Right kidney (tissue), 9 donors: ENCODE results near the gene PARP3.
"Not testable (repeated sequence)": the region's sequence is repeated elsewhere in the genome, so short reads cannot be mapped to it uniquely, and the experiment has no call there.

Experiments
- DNase-seq: peaks from one replicate; pipeline ENCODE4 v3.0.0-alpha.2; 2016
- long read RNA-seq, 8 donors: transcript quantifications; one replicate each; lab custom pipeline, GENCODE V29; 2026

The PARP3 gene
- long read RNA-seq, donor 1, partial matches to known transcripts: 0 of 3 reads
- long read RNA-seq, donor 1, other reads (novel, unspliced or antisense): 0 of 3 reads
- long read RNA-seq, donor 2, partial matches to known transcripts: 0 of 3 reads
- long read RNA-seq, donor 2, other reads (novel, unspliced or antisense): 0 of 3 reads
- long read RNA-seq, donor 3: 0 reads
- long read RNA-seq, donor 4, partial matches to known transcripts: 0 of 3 reads
- long read RNA-seq, donor 4, other reads (novel, unspliced or antisense): 0 of 3 reads
- long read RNA-seq, donor 5, partial matches to known transcripts: 0 of 3 reads
- long read RNA-seq, donor 5, other reads (novel, unspliced or antisense): 0 of 3 reads
- long read RNA-seq, donor 6, partial matches to known transcripts: 0 of 3 reads
- long read RNA-seq, donor 6, other reads (novel, unspliced or antisense): 0 of 3 reads
- long read RNA-seq, donor 7, partial matches to known transcripts: 0 of 4 reads
- long read RNA-seq, donor 7, other reads (novel, unspliced or antisense): 0 of 4 reads
- long read RNA-seq, donor 8, partial matches to known transcripts: 0 of 3 reads
- long read RNA-seq, donor 8, other reads (novel, unspliced or antisense): 0 of 3 reads

DNA sequence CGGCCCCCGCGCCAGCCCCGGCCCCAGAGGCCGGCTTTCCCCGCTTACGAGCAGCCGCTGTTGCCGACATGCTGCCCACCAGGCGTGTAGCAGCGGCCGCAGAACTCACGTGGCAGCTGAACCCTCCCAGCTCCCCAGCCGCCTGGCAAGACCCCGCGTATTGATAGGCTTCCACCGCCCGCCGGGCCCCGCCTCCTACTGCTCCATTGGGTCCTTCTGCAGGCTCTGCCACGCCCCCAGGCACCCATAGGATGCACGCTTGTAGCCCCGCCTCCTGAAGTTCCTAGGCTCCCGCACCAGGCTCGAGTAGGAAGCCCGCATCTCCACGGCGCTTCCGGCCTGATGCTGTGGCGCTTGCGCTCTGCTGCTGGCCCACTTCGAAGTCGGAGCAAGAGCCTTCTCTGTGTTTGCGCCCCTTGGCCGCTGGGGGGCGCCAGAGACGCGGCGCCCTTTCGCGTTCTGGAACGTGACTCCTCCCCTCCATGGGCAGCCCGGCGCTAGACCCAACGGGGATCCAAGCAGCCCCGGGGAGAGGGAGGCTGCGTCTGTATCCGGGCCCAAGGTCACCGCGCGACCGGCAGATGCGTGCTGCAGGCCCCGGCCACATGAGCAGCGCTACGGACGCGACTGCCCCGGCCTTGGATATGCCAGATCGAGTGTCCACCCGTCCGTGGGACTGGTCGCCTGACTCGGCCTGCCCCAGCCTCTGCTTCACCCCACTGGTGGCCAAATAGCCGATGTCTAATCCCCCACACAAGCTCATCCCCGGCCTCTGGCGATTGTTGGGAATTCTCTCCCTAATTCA lies at the start of gene PARP3, which contains the start of gene RRP9:
Gene PARP3 (plus strand): TSS at position 566 of the 805 bp plus-strand sequence. CDS start 993 bp downstream, outside the sequence.
Gene RRP9 (minus strand): TSS at position 107 of the 805 bp plus-strand sequence. CDS start 37 bp downstream, at position 70.
- peak; percentile 95 for DNase-seq

DNA sequence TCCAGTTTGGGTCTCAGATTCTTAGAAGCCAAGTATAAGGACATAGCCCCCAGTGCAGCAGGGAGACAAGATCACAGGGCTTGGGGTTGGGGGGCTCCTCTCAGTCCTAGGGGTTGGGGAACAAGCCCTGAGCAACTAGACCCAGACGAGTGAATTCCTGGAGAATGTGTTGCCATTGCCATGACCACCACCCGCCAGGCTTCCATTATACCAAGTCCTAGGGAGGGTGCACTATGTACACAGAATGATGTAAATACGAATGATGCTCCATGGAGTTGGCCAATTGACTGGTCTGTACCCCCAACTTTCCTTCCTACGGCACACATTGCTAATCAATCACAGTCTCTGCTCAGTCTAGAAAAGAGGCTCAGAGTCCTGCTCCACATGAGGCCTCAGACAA lies 47.8 kb upstream of the PARP3 start:
- DNase-seq: no peak

DNA sequence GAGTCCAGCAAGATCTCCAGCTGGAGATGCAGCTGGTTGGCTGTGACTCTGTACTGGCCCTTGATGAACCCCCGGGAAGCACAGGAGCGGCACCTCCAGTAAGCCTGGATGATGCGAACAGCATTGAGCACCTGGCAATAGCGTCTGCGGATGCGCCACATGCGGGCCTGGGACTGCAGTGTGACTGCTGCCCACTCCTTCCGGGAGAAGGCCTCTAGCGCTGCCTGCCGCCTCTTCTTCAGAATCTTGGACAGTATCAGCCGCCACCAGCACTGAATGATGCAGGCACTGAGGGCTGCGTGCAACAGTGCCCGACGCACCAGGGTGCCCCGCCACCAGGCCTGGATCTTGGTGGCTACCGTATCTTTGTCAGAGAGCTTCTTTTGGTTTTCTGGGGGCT lies 47.2 kb upstream of the PARP3 start:
- DNase-seq: no peak

DNA sequence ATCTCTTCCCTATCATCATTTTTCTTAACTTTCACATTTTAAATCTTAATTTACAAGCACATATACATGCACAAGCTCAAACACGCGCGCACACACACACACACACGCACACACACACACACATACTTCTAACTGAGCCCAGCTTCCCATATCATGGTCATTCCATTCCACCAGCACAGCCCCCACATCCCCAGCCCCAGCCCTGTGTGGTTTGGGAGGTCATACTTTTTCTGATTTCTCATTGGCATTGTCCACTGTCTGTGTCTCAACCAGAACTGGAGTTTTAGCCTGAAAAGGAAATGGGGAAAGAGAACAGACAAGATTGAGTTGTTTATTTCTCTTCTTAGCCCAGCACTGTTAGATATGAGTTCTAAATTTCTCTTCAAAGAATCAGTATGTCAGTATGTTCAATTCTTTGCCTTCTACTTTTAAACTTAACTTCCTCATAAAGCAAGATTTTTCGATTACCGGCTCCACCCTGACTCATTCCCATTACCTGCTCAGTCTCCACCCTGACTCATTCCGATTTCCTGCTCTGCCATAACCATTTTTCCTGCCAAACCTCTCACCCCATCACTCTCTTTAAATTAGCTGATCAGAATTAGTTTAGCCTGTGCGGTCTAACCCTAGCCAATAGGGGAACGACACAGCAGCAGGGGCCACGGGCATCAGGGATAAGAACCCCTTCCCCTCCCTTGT lies 45.4 kb upstream of the PARP3 start:
- no peak for DNase-seq

DNA sequence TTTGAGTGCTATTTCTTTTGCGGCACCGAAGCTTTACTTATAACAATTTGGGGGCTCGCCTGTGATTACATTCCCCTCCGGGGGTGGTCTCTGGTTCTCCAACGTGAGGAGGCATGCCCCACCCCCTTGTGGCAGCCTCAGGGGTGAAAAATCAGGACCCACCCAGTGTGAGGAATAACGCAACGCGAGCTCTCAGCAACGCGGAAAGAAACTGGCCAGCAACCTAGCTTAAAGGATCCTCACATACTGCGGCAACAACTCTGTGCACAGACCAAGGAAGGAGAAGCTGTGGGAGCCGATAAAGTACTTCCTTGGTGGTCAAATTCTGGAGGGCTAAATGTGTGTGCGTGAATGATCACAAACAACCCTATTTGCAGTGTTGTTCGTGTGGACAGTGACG lies 44.8 kb upstream of the PARP3 start:
- DNase-seq: no peak

DNA sequence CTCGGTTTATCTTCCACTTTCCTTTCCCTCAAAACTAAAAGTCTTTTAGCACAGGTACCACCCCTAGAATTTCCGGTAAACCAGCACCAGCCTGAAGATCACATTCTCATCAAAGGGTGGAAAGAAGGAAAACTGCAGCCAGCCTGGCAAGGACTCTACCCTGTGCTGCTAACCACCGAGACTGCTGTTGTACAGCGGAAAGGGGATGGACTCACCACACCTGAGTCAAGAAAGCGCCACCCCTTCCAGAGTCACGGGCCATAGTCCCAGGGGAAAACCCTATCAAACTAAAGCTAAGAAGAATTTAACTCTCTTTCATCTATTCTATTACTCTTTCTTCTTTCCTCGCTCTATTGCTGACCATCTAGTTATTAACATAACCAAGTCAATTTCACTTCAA lies 42.1 kb upstream of the PARP3 start:
- not testable (repeated sequence) for DNase-seq

DNA sequence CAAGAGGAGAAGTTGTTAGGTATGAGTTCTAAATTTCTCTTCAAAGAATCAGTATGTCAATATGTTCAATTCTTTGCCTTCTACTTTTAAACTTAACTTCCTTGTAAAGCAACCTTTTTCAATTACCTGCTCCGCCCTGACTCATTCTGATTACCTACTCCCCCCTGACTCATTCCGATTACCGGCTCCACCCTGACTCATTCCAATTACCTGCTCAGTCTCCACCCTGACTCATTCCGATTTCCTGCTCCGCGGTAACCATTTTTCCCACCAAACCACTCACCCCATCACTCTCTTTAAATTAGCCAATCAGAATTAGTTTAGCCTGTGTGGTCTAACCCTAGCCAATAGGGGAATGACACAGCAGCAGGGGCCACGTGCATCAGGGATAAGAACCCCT lies 39.8 kb upstream of the PARP3 start:
- not testable (repeated sequence) for DNase-seq

DNA sequence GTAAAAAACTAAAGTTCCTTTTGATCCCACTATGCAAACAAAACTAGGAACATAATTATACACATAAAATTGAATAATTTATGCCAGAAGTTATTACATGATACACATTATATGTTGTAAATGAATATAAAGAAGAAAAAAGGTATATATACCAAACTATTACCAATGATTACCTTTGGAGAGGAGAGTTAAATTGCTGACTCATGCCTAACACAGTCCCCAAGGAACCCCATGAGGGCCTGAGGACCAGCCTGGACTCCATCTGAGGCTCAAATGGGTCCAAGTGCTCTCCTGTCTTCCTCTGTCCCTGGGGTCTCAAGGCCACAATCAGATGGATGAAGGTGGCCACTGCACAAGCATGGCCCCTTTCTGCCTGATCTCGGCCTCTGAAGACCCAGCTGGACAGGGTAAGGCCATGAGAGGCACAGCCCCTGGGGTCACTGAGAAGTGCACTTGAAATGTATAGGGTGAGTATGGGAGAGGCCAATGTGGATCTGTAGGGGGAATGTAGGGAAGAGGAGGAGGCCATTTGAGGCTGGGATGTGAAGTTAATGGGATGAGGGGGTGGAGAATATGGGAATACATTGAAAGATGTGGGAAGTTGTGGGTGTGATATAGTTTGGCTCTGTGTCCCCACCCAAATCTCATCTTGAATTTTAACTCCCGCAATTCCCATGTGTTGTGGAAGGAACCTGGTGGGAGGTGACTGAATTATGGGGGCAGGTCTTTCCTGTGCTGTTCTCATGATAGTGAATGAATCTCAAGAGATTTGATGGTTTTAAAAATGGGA lies 37.9 kb upstream of the PARP3 start:
- DNase-seq: no peak

DNA sequence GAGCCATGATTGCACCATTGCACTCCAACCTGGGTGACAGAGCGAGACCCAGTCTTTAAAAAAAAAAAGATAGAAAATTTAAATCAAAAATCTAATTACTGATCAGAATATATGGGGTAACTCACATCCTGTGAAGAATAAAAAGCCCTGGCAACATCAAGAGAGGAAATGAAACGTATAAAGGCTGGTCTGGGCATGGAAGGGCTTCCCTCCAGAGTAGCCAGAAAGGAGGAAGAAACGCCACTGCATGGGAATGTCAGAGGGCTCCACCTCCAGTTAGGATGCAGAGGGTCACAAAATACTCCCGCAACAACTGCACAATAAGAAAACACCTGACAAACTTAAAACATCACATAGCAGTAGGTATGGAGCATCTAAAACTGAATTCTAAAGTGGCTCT lies 34.1 kb upstream of the PARP3 start:
- DNase-seq: no peak

DNA sequence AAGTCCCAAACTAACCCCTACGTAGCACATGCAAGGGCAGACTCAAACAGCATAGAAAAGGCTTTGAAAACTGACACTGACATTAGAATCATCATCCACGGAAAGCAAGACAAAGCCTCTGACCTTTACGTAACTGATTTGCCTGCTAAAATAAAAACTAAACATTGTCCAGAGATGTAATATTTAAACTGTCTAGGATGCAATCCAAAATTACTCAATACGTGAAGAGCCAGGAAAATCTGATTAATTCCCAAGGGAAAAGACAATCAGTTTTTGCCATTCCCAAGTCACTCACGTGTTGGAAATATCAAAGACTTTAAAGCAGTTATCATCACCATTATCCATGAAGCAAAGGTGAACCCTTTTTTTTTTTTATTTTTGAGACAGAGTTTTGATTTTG lies 25.7 kb upstream of the PARP3 start:
- no peak for DNase-seq

DNA sequence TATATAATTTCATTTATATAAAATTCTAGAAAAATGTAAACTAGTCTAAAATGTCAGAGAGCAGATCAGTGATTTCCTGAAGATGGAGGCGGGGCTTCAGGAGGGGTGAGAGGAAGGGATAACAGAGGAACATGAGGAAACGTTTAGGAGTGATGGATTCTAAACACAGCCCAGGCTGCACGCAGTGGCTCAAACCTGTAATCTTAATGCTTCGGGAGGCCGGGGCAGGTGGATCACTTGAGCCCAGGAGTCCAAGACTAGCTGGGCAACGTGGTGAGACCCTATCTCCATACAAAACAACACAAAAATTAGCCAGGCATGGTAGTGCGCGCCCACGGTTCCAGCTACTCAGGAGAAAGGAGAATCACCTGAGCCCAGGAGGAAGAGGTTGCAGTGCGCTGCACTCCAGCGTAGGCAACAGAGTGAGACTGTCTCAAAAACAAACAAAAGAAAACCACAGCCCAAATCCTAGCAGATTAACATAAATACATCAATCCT lies 21.0 kb upstream of the PARP3 start:
- DNase-seq: no peak

DNA sequence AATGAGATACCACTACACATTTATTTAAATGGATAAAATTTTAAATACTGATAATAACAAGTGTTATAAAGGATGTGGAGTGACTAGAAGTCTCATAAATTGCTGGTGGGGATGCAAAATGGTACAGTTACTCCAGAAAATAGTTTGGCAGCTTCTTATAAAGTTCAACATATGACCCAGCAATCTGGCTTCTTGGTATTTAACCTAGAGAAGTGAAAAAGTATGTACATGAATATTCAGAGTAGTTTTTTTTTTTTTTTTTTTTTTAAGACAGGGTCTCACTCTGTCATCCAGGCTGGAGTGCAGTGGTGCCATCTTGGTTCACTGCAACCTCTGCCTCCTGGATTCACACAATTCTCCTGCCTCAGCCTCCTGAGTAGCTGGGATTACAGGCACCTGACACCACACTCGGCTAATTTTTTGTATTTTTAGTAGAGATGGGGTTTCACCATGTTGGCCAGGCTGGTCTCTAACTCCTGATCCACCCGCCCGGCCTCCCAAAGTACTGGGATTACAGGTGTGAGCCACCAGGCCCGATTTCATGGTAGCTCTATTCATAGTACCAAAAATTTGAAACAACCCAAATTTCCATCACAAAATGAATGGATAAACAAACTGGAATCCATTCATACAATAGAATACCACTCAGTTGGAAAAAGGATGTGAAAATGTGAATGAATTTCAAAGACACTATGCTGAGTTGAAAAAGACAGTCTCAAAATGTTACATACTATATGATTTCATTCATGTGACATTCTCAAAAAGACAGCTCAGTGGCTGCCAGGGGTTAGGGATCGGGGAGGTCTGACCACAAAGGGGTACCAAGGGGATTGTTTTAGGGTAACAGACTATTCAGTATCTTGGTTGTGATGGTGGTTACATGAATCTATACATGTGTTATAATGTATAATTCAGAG lies 14.8 kb upstream of the PARP3 start:
- DNase-seq: no peak

DNA sequence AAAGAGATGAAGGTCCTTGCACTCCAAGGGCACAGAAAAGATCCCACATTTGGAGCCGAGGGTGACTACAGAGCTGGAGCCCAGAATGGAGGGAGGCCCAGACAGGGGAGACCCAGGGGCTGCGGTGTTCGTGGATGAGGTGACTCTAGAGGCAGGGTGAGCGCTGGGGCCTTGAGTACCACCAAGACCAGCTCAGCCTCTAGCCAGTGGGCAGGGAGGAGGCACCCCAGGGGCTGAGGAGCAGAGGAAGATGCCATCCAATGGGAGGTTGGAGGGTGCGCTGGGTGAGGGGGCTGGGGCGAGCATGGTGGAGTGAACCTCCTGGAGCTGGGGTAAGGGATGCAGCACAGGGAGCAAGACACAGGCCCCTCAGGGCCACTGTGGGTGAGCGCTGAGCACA lies 13.7 kb upstream of the PARP3 start:
- DNase-seq: no peak

DNA sequence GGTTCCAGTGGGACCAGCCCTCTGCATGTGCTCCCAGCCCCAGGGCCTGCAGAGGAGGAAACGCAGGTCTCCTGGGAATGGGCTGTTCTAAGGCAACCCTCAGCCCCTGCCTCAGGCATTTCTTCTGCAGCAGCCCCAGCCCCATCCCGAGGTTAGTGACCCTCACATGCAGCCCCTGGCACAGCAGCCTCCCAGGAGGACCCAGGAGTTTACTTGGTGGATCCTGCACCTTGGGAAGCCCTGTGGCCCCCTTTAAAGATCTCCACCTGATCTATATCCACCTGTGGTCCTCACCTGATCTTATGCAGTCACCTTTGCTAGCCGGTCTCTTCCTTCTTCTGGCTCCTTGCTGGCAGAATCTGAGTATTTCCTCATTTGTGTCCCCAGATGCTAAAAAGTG lies 13.2 kb upstream of the PARP3 start:
- not testable (repeated sequence) for DNase-seq

DNA sequence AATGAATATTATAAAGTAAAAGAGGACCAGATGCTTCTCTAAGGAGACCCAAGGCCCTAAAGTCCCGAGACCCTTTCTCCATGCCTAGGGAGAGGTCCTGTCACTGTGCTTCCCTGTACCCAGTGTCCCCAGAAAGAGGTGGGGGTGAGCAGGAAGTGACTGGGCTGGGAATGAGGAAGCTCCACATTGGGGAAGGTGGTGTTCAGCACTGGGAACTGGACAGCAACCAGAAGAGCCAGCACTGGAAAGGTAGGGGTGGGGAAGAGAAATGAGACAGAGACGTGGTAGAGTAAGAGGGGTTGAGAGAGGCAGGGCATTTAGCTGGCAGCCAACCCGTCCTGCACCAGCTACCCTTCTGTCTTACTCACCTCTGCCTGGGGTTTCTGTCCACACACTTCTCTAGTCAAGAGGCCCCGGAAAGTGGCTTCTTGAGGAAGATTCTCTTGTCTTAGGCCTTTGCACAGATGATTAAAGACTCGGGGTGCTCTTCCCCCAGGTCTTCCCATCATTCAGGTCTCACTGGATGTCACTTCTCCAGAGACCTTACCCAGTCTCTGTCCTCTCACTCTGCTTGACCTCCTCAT lies 12.7 kb upstream of the PARP3 start:
- DNase-seq: no peak

DNA sequence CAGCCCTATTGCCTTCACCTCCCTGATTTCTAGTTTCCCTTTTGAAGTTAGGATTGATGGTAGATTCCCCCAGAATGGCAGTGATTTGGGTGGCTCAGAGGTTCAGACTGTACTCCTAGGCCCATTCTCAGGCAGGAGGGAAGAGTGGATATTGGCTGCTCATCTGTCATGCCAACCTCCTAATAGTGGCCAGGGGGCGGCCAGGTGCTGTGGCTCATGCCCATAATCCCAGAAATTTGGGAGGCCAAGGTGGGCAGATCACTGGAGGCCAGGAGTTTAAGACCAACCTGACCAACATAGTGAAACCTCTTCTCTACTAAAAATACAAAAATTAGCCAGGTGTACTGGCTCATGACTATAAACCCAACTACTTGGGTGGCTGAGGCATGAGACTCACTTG lies 11.7 kb upstream of the PARP3 start:
- no peak for DNase-seq

DNA sequence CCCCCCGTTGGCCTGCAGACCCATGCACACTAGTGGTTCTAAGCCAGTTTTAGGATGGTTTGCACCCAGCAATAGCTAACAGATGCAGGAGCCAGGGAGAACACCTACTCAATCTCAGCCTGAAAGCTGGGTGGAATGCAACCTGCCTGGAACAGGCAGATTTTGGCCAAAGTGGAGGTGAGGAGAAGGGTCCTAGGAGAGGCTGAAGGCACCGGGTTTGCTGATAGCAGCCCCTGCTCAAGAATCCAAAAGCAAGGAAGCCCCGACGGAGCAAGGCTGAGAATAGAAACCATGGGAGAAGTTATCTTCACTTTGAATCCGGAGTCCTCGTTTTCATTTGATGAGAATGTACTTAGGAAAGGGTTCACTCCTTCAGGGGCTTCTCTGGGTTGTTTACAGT lies 10.4 kb upstream of the PARP3 start:
- DNase-seq: no peak

DNA sequence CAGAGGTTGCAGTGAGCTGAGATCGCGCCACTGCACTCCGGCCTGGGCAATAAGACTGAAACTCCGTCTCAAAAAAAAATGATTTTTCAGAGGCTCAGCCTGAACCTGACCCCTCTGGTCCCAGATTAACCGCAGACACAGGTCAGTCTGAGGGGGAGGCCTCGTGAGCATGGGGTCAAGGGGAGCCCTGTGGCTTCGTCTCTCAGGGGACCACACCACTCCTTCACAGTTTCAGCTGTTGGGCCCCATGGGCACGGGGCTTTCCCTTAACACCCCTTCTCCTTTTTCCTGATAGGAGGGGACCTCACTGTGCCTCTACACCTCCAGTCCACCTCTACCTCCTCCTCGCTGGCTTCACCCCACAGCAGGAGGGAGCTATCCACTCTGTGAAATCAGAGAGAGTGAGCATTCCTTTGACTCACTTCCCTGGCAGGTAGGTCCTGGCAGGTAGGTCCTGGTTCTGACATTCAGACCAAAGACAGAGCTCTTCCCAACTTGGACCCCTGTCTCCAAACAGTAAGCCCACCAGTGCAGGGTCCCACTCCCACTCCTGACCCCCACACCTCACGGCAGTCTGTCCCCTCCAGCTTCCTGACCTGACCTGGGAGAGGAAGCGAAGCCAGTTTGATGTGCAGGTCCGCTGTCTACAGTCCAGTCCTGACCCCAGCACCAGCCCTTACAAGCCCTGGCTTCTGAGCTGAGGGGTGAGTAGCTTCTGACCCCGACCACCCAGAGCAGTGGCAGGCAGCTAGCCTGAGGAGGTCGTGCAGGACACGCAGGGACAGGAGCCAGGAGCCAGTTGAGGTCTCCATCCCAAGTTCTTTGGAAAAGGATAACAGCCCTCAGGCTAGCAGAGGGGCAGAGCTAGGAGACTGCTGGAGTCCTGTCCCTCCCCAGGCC lies 9.4 kb upstream of the PARP3 start:
- no peak for DNase-seq
